Neuronal stem cell (in vitro differentiated cells): ENCODE data around the gene ZDHHC6.
A peak's percentile ranks its signal among the peaks of the same experiment; 100 is the strongest.

Experiments used
- DNase-seq: peaks from one replicate; pipeline ENCODE4 v3.0.0-alpha.2; 2013; ENCODE audit warnings: low spot score
- H2AFZ ChIP-seq: one replicate; pipeline ENCODE4 v1.6.1; 2013; ENCODE audit warnings: mild to moderate bottlenecking, low read length, inconsistent platforms
- H2AK5ac ChIP-seq: 2 replicates; pipeline ENCODE4 v1.6.1; 2013; ENCODE audit warnings: low read depth, mild to moderate bottlenecking, inconsistent platforms, low read length, moderate library complexity, mixed read lengths
- H2BK120ac ChIP-seq: 2 replicates; pipeline ENCODE4 v1.6.1; 2013; ENCODE audit warnings: low read depth, mild to moderate bottlenecking, inconsistent platforms, low read length, moderate library complexity, mixed read lengths
- H2BK12ac ChIP-seq: one replicate; pipeline ENCODE4 v1.6.1; 2013; ENCODE audit warnings: low read length, inconsistent platforms
- H2BK15ac ChIP-seq: 2 replicates; pipeline ENCODE4 v1.6.1; 2013; ENCODE audit warnings: mild to moderate bottlenecking, low read length, inconsistent platforms, mixed read lengths
- H2BK5ac ChIP-seq: one replicate; pipeline ENCODE4 v1.6.1; 2013; ENCODE audit warnings: inconsistent platforms, mild to moderate bottlenecking, low read length, moderate library complexity
- H3K14ac ChIP-seq: one replicate; pipeline ENCODE4 v1.6.1; 2013; ENCODE audit warnings: low read length, inconsistent platforms
- H3K18ac ChIP-seq: 2 replicates; pipeline ENCODE4 v1.6.1; 2013; ENCODE audit warnings: low read length, inconsistent platforms
- H3K23ac ChIP-seq: 2 replicates; pipeline ENCODE4 v1.6.1; 2013; ENCODE audit warnings: low read depth, mild to moderate bottlenecking, mixed read lengths, low read length, inconsistent platforms; ENCODE audit not compliant: poor library complexity
- H3K27ac ChIP-seq: replicated peaks from 3 replicates; pipeline ENCODE4 v1.5.1; 2013; ENCODE audit warnings: low read length, inconsistent platforms
- H3K27me3 ChIP-seq, 3 experiments: 2 replicates each; pipeline ENCODE4 v1.6.1; 2013; ENCODE audit warnings: low read length in 3 of 3, mild to moderate bottlenecking in 2 of 3, inconsistent platforms in 1 of 3, low read depth in 1 of 3, mixed read lengths in 1 of 3, moderate library complexity in 1 of 3; ENCODE audit not compliant: control insufficient read depth in 3 of 3, insufficient read depth in 3 of 3
- H3K36me3 ChIP-seq, 2 donors: replicated peaks in 1 of 2; 2 replicates each; pipeline ENCODE4 v1.6.1; 2013; ENCODE audit warnings: low read length in 2 of 2; ENCODE audit not compliant: control insufficient read depth in 2 of 2, insufficient read depth in 2 of 2
- H3K4ac ChIP-seq: 2 replicates; pipeline ENCODE4 v1.6.1; 2013; ENCODE audit warnings: inconsistent platforms, mild to moderate bottlenecking, low read length, moderate library complexity
- H3K4me1 ChIP-seq, 2 donors: 1 replicate in 1 of 2; 2 replicates in 1 of 2; pipeline ENCODE4 v1.6.1; 2013; ENCODE audit warnings: low read length in 2 of 2, low read depth in 1 of 2; ENCODE audit not compliant: control insufficient read depth in 2 of 2, insufficient read depth in 1 of 2
- H3K4me2 ChIP-seq: one replicate; pipeline ENCODE4 v1.6.1; 2013; ENCODE audit warnings: mild to moderate bottlenecking, low read length, inconsistent platforms; ENCODE audit not compliant: insufficient read depth, poor library complexity, severe bottlenecking
- H3K4me3 ChIP-seq, 2 donors: 2 replicates each; pipeline ENCODE4 v1.5.1; 2013; ENCODE audit warnings: low read length in 2 of 2, mild to moderate bottlenecking in 2 of 2, inconsistent platforms in 1 of 2, moderate library complexity in 1 of 2
- H3K79me1 ChIP-seq: one replicate; pipeline ENCODE4 v1.6.1; 2013; ENCODE audit warnings: low read depth, mild to moderate bottlenecking, inconsistent platforms, low read length, moderate library complexity
- H3K9ac ChIP-seq: one replicate; pipeline ENCODE4 v1.6.1; 2013; ENCODE audit warnings: mild to moderate bottlenecking, low read depth, low read length, inconsistent platforms; ENCODE audit not compliant: poor library complexity
- H3K9me3 ChIP-seq, 2 donors: replicated peaks in 1 of 2; 2 replicates each; pipeline versions ENCODE3 to v1.6.1; 2013; ENCODE audit warnings: low read length in 2 of 2, mild to moderate bottlenecking in 2 of 2, inconsistent platforms in 1 of 2, low read depth in 1 of 2, mixed read lengths in 1 of 2, moderate library complexity in 1 of 2; ENCODE audit not compliant: control insufficient read depth in 2 of 2, insufficient read depth in 1 of 2
- H4K8ac ChIP-seq: one replicate; pipeline ENCODE4 v1.6.1; 2013; ENCODE audit warnings: low read depth, mild to moderate bottlenecking, inconsistent platforms, low read length, moderate library complexity
- H4K91ac ChIP-seq: one replicate; pipeline ENCODE4 v1.6.1; 2013; ENCODE audit warnings: low read length, low read depth, mild to moderate bottlenecking, inconsistent platforms; ENCODE audit not compliant: poor library complexity
- WGBS, 2 donors: extraction: QIAGEN DNeasy Blood & Tissue Kit; methylation state at CpG; one replicate each; pipeline ENCODE4 v1.1.7; 2013; ENCODE audit warnings: missing lambda C conversion rate in 2 of 2, mixed read lengths in 1 of 2; ENCODE audit not compliant: insufficient read length in 2 of 2, insufficient replicate concordance in 1 of 2; ENCODE audit errors: extremely low coverage in 2 of 2; 5-methylcytosine and 5-hydroxymethylcytosine counted together

Gene ZDHHC6

GRCh38 chr10:112424651-112425050 lies 22.1 kb downstream of the ZDHHC6 start:
- Histone ChIP-seq H2AFZ (no peak overlapping the region), H3K4me2 (no peak overlapping the region), H3K79me1 (no peaks in the 10 kb centered on the region), H3K27me3 (no peaks in the 10 kb centered on the region), H4K8ac (no peak overlapping the region), H3K27ac (peak overlapping the region; percentile 58), H3K36me3 (peaks cover 2 to 16% of the 10 kb centered on the region in 2 donors), H2BK120ac (no peak overlapping the region), H3K4me3 (no peak overlapping the region), H4K91ac (no peak overlapping the region), H3K23ac (no peak overlapping the region), H3K9ac (no peak overlapping the region), H2BK15ac (no peak overlapping the region), H3K9me3 (no peaks in the 10 kb centered on the region), H3K18ac (no peak overlapping the region), H3K4ac (no peak overlapping the region), H2BK5ac (no peak overlapping the region), H2AK5ac (no peak overlapping the region), H3K4me1 (peaks cover 0 to 2% of the 10 kb centered on the region in 2 donors), H3K14ac (no peak overlapping the region), H2BK12ac (no peak overlapping the region)
- no CpG with 5 or more reads among the region's 2 CpGs for WGBS, 2 donors
- DNase-seq = peak; percentile 24

GRCh38 chr10:112421731-112422130 lies 25.0 kb downstream of the ZDHHC6 start:
- Histone ChIP-seq H2BK15ac (no peak overlapping the region), H2BK12ac (no peak overlapping the region), H3K4me3 (no peak overlapping the region), H2AFZ (no peak overlapping the region), H3K23ac (no peak overlapping the region), H3K36me3 (no peaks in the 10 kb centered on the region), H3K27me3 (no peaks in the 10 kb centered on the region), H3K4me1 (peaks cover 0 to 2% of the 10 kb centered on the region in 2 donors), H3K9ac (no peak overlapping the region), H3K9me3 (no peaks in the 10 kb centered on the region), H3K4ac (no peak overlapping the region), H3K27ac (no peak overlapping the region), H2BK5ac (no peak overlapping the region), H2AK5ac (no peak overlapping the region), H2BK120ac (no peak overlapping the region), H3K79me1 (no peaks in the 10 kb centered on the region), H4K91ac (no peak overlapping the region), H3K4me2 (no peak overlapping the region), H3K18ac (no peak overlapping the region), H4K8ac (no peak overlapping the region), H3K14ac (no peak overlapping the region)
- no CpG with 5 or more reads among the region's 3 CpGs for WGBS, 2 donors
- DNase-seq = no peak

GRCh38 chr10:112412696-112413095 lies 34.0 kb downstream of the ZDHHC6 start:
- H3K4ac ChIP-seq = no peak overlapping the region
- no peak overlapping the region for H3K23ac ChIP-seq
- DNase-seq = no peak
- H2BK12ac ChIP-seq = no peak overlapping the region
- no peaks in the 10 kb centered on the region for H3K9me3 ChIP-seq
- H2AFZ ChIP-seq = no peak overlapping the region
- WGBS, 2 donors = no CpG with 5 or more reads among the region's 2 CpGs
- H3K27ac ChIP-seq = no peak overlapping the region
- no peak overlapping the region for H3K4me2 ChIP-seq
- no peak overlapping the region for H3K18ac ChIP-seq
- no peak overlapping the region for H2BK15ac ChIP-seq
- H3K4me3 ChIP-seq = no peak overlapping the region
- H2BK5ac ChIP-seq = no peak overlapping the region
- no peaks in the 10 kb centered on the region for H3K79me1 ChIP-seq
- no peak overlapping the region for H2BK120ac ChIP-seq
- no peak overlapping the region for H2AK5ac ChIP-seq
- H4K8ac ChIP-seq = no peak overlapping the region
- H3K36me3 ChIP-seq = no peaks in the 10 kb centered on the region
- no peaks in the 10 kb centered on the region for H3K4me1 ChIP-seq
- no peak overlapping the region for H4K91ac ChIP-seq
- H3K14ac ChIP-seq = no peak overlapping the region
- H3K9ac ChIP-seq = no peak overlapping the region
- no peaks in the 10 kb centered on the region for H3K27me3 ChIP-seq

GRCh38 chr10:112409755-112410154 lies 37.0 kb downstream of the ZDHHC6 start:
- no peak overlapping the region for H3K4me3 ChIP-seq
- no CpG with 5 or more reads among the region's 4 CpGs for WGBS, 2 donors

More at GRCh38 chr10:112409755-112410154, 37.0 kb downstream of the ZDHHC6 start:
- H3K4me1 ChIP-seq = no peaks in the 10 kb centered on the region
- no peaks in the 10 kb centered on the region for H3K9me3 ChIP-seq
- H2BK15ac ChIP-seq = no peak overlapping the region
- no peak overlapping the region for H2BK12ac ChIP-seq
- no peak overlapping the region for H3K4me2 ChIP-seq
- no peak overlapping the region for H3K14ac ChIP-seq
- no peak overlapping the region for H4K91ac ChIP-seq
- no peak overlapping the region for H3K18ac ChIP-seq
- H3K27ac ChIP-seq = no peak overlapping the region
- H3K4ac ChIP-seq = no peak overlapping the region
- DNase-seq = no peak
- no peaks in the 10 kb centered on the region for H3K36me3 ChIP-seq
- H4K8ac ChIP-seq = no peak overlapping the region
- H3K9ac ChIP-seq = no peak overlapping the region
- no peak overlapping the region for H2AK5ac ChIP-seq
- H3K23ac ChIP-seq = no peak overlapping the region
- H2BK120ac ChIP-seq = no peak overlapping the region
- no peaks in the 10 kb centered on the region for H3K27me3 ChIP-seq
- no peak overlapping the region for H2BK5ac ChIP-seq
- no peaks in the 10 kb centered on the region for H3K79me1 ChIP-seq
- H2AFZ ChIP-seq = no peak overlapping the region
